ENCODE measurements around the gene STEAP2.

DNA sequence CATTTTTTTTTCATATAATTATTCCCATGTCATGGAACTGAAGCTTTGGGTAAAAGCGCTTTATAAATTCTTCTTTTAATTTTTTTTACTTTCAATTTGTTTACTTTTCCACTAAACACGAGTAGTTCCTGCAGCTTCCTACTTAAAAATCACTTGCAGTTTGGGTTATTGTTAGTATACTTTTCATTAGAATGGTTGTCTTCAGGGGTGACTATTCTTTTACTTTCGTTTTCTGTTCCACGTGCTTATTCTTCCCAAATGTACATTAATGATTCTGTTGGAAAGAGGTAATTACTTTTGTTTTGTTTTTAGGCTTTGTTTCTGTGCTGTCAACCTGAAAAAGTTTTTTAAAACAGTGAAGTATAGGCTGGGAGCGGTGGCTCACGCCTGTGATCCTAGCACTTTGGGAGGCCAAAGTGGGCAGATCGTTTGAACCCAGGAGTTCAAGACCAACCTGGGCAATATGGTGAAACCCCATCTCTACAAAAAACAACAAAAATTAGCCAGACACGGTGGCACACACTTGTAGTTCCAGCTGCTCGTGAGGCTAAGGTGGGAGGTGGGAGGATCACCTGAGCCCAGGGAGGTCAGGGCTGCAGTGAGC, 28.2 kb downstream of the STEAP2 start:
- TF ChIP-seq EP300 (IDR thresholded peaks at IDR 0.05) (no peak), POLR2A (IDR thresholded peaks at IDR 0.05) (no peak), CTCF (IDR thresholded peaks at IDR 0.05) (no peak), POLR2AphosphoS5 (IDR thresholded peaks at IDR 0.05) (no peak)
